Tibial nerve (tissue), 4 donors: Measurements from ENCODE around the gene ADAT3.

Experiments
- EP300 ChIP-seq, 2 donors: sonication (generic); formaldehyde crosslinking; IDR thresholded peaks; one replicate each; pipeline ENCODE4 v1.6.1; 2017; ENCODE audit warnings: antibody characterized with exemption in 2 of 2, mild to moderate bottlenecking in 1 of 2
- TF ChIP-seq, protein P1 (sequence below), 5 experiments: fragments of 200-600 bp in 3 of 5; fragments of 450-650 bp in 2 of 5; sonication (generic) in 3 of 5; IDR thresholded peaks; one replicate each; pipeline ENCODE4 v1.5.1; 2016 to 2019; ENCODE audit warnings: antibody characterized with exemption in 5 of 5, mild to moderate bottlenecking in 3 of 5, moderate library complexity in 2 of 5

DNA sequence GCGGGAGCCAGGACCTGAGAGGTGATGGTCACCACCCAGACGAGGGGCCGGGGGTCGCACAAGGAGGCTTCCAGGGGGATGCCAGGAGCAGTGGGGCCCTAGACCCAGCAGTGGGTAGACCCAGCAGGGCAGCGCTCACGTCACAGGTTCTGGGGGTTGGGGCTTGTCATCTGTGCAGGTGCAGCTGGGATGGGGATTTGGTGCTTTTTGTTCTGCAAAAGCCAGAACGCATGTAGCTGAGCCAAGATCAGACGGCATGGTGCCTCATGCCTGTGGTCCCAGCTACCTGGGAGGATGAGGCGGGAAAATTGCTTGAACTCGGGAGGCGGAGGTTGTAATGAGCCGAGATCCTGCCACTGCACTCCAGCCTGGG is 50.9 kb downstream of the ADAT3 start:
- TF ChIP-seq, protein P1, sequence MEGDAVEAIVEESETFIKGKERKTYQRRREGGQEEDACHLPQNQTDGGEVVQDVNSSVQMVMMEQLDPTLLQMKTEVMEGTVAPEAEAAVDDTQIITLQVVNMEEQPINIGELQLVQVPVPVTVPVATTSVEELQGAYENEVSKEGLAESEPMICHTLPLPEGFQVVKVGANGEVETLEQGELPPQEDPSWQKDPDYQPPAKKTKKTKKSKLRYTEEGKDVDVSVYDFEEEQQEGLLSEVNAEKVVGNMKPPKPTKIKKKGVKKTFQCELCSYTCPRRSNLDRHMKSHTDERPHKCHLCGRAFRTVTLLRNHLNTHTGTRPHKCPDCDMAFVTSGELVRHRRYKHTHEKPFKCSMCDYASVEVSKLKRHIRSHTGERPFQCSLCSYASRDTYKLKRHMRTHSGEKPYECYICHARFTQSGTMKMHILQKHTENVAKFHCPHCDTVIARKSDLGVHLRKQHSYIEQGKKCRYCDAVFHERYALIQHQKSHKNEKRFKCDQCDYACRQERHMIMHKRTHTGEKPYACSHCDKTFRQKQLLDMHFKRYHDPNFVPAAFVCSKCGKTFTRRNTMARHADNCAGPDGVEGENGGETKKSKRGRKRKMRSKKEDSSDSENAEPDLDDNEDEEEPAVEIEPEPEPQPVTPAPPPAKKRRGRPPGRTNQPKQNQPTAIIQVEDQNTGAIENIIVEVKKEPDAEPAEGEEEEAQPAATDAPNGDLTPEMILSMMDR (IDR thresholded peaks at IDR 0.05): no peak
- TF ChIP-seq EP300 (IDR thresholded peaks at IDR 0.05): no peak
